Stimulated activated CD4-positive, alpha-beta T cell treated with anti-CD3 and anti-CD28 coated beads, Interleukin-1b, Interleukin-23, amount 100 ng/mL, for 1 hour (primary cell): Measurements from ENCODE around the gene RAB10.
"Not testable (repeated sequence)": the region's sequence is repeated elsewhere in the genome, so short reads cannot be mapped to it uniquely, and the experiment has no call there.

Experiments used
- DNase-seq, 2 donors: peaks; one replicate each; pipeline ENCODE4 v3.0.0-alpha.2; 2020; ENCODE audit warnings: low read depth in 2 of 2

The RAB10 gene

DNA sequence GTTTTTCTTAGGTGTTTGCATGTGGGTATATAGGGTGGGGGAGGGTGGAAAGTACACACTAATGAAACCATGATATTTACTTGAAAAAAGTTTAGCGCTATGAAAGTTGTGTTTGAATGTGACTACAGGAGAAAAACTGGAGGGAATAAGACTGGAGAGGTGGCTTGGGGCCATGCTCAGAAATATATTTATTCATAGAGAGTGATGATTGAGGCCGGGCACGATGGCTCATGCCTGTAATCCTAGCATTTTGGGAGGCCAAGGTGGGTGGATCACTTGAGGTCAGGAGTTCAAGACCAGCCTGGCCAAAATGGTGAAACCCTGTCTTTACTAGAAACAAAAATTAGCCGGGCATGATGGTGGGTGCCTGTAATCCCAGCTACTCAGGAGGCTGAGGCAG is 55.0 kb downstream of the RAB10 start:
- DNase-seq: not testable (repeated sequence)

DNA sequence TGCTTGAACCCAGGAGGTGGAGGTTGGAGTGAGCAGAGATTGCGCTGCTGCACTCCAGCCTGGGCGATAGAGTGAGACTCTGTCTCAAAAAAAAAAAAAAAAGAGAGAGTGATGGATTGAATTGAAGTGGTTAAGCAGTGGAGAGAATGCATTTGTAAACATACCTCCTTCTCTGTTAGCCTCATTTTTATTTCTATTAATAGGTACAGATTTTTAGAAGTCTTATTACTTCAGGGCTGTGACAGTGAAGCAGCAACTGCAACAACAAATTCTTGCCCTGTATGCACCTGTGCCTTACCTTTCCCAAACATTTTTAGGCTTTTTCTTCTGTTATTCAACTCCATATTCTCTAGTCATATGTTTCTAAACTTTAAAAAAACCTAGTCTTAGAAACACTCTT is 55.5 kb downstream of the RAB10 start:
- no peak for DNase-seq

DNA sequence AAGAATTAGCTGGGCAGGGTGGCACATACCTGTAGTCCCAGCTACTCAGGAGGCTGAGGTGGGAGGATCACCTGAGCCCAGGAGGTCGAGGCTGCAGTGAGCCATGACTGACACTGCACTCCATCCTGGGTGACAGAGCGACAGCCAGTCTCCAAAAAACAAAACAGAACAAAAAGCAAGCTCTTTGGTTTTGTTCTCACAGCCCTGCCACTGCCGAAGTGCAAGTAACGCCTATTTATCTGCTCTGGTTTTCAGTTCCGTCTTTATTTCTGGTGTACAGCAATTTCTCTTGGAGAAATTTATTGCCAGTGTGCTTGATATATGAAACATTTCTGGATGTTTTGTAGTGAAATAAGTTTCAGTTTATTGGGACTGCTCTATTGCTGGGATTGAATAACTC is 61.9 kb downstream of the RAB10 start:
- no peak for DNase-seq

DNA sequence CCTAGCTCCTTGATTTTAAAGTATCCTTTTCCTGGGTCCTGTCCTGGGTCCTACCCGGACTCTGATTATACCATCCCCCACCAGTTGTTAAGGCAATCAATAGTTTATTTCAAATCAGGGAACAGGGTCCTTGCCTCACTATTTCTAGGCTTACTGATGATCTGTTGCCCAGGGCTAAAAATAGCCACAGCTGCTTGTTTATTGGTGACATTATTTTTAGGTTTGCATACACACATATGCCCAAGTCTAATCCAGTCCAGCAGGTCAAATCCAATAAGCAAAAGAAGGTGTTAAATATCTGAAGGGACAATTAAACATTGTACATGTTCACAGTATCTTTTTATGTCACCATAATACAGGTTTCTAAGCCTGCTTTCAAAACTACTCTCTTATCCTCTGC is 66.0 kb downstream of the RAB10 start:
- DNase-seq: no peak

DNA sequence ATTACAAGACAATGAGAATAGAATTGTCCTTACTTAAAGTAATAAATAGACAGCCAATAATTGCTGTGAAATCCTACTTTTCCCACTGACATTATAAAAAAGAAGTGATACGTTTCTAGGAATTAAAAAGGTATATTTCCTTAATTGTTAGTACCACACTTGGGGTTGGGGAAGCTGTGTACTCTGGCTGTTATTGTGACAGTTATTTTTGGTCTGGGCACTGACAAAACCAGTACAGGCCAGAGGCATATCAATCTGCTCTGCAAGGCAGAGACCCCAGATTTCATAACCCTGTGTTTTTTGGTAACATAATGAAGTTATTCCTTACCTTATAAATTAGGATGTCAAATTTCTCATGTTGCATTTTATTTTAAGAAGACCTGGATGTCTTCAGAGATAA is 66.5 kb downstream of the RAB10 start:
- no peak for DNase-seq

GRCh38 chr2:26103752-26104151 is 69.9 kb downstream of the RAB10 start:
- DNase-seq: no peak

GRCh38 chr2:26108701-26109100 is 74.8 kb downstream of the RAB10 start:
- not testable (repeated sequence) for DNase-seq

DNA sequence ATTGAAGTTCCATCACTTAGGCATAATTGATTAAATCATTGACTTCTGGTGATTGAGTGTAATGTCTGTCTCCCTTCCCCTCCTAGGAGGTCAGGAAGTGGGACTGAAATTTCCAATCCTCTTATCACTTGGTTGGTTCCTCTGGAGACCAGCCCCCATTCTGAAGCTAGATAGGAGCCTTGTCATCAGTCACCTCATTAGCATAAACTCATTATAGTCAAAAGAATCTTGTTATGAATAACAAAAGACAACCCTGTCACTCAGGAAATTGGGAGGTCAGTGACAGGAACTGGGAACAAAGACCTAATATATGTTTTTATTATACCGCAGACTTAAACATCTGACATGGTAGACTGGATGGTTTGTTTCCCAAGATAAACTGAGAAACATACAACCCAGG is 78.3 kb downstream of the RAB10 start:
- DNase-seq: no peak

DNA sequence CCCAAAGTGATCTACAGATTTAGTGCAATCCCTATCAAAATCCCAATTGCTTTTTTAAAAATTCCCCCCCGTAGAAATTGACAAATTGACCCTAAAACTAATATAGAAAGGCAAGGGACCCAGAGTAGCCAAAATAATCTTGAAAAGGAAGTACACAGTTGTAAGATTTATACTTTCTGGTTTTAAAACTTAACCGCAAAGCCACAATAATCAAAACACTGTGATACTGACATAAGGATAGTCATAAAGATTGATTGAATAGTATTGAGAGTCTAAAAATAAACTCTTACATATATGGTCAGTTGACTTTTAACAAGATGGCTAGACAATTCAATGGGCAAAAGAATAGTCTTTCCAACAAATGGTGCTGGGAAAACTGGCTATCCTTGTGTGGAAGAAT is 80.3 kb downstream of the RAB10 start:
- no peak for DNase-seq

GRCh38 chr2:26118682-26119081 is 84.8 kb downstream of the RAB10 start:
- no peak for DNase-seq

GRCh38 chr2:26119521-26119920 is 85.6 kb downstream of the RAB10 start:
- no peak for DNase-seq

- DNase-seq: no peak
These were observed 88.7 kb downstream of the RAB10 start for GRCh38 chr2:26122630-26123029.

DNA sequence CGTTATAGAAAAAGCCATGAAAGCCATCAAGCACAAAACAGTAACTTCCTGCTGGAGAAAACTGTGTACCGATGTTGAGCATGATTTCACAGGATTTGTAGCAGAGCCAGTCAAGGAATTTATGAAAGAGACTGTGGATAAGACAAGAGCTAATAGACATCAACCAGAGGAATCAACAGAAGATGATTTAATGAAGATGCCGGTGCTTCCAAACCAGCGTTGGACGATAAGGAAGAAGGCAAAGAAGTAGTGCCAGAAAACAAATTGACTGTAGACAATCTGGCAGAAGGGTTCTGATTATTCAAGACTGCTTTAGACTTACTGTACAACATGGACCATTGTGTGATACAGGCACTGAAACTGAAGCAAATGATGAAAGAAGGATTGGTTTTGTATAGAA is 89.5 kb downstream of the RAB10 start:
- no peak for DNase-seq

DNA sequence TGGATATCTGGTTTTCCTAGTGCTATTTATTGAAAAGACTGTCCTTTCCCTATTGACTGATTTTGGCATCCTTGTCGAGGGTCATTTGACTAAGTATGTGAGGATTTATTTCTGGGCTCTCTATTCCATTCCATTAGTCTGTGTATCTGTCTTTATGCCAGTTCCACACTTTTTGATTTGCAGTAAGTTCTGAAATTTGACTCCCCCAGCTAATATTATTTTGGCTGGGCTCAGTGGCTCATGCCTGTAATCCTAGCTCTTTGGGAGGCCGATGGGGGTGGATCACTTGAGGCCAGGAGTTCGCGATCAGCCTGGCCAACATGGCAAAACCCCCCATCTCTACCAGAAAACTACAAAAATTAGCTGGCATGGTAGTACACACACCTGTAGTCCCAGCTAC is 92.2 kb downstream of the RAB10 start:
- DNase-seq: no peak

GRCh38 chr2:26128176-26128575 is 94.3 kb downstream of the RAB10 start:
- no peak for DNase-seq

DNA sequence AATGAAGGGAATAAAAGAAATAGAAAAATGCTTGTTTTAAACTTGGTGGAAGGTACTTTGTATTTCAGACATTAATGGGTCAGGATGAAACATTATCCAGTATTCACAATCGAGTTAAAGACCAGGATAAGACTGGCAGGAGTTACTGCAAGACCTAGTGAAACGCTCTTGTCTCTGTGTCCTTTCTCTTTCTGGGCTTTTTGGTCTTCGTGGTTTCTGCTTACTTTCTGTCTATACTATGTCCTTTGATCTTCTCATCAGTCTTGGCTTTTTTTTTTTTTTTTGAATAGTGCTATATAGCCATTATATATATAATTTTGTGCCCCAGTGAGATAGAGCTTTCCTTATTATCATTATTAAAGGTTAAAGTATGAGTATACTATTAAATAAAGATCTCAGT is 96.9 kb downstream of the RAB10 start:
- DNase-seq: no peak

DNA sequence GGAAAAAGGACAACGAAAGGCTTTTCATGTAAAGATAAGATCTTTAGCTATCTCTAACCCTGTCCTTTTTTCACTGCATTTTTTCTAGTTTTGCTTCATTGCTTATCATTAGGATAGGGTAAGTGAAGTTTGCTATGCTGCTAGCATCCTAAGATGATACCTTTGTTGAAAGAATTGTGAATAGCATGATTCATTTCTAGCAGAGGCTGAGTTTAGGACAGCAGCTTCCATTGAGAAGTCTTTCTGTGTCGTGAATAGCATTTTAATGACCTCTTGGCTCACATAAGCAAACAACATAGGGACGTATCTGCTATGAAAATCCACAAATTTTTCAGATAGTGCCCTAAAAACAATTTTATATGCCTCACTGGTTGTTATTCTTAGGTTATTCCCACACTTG is 102.6 kb downstream of the RAB10 start:
- no peak for DNase-seq

DNA sequence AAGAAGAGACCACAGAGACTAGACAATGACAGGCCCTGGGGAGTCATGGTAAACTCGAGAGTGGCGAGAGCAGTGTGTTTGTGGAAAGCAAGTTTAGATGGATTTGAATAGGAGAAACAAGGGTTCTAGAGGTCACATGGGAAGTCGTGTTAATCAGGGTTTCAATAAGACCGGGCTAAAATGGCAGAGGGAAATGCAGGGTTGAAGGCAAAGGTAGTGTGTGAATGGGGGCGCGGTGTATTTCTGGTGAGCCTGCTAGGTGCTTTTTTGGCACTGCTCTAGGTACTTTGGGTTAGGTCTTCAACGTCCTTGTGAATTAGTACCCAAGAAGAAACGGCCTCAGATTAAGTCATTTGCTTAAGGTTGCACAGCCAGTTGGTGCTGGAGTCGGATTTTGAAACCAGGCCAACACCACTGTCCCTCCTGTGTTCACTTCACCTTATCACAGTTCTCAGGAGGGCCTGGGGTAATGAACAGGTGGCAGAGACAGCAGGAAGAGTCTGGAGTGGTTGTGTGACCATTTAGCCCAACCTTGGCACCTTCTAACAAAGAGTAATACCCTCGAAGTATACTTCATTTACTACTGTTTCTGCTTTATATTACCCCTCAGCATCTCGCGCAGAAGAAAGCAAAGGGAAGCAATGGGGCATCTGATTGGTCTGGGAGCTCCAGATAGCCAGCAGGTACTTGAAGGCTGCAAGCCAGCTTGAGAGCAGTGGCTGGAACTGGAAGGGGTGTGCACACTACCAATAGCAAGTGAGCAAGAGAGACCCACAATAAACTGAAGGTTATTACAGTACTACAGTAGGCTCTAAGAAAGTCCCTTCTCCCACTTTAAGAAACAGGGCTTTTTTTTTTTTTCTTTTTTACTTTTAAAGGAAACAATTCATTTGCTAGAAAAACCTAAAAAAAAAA is 105.6 kb downstream of the RAB10 start:
- no peak for DNase-seq

GRCh38 chr2:26141145-26141769 is 107.4 kb downstream of the RAB10 start:
- no peak for DNase-seq

- no peak for DNase-seq
These were observed 110.1 kb downstream of the RAB10 start for GRCh38 chr2:26144031-26144430.

- DNase-seq: peak; percentile 0 to 43
These were observed 111.2 kb downstream of the RAB10 start for GRCh38 chr2:26144953-26145680.

DNA sequence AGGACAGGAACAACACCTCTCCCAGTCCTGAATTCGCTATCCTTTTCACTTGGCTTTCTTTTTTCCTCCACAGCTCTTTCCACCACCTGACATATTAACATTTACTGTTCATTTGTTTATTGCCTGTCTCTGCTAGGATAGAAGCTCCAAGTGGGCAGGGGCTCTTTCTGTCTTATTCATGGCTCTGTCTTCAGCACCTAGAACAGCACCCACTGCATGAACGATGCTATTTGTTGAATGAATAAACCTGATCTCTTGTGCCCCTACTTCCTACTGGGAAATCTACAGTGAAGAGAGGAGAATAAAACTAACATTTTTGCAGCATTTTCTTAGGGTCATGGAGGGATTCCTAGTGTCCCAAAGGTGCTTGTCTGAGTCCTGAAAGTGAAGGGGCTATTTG is 114.6 kb downstream of the RAB10 start:
- DNase-seq: no peak

- no peak for DNase-seq
These were observed 116.4 kb downstream of the RAB10 start for GRCh38 chr2:26150243-26150642.
